SW480 (cell line): ENCODE data around the gene PFKFB4.
A peak's percentile ranks its signal among the peaks of the same experiment; 100 is the strongest.
"Not testable (repeated sequence)": the region's sequence is repeated elsewhere in the genome, so short reads cannot be mapped to it uniquely, and the experiment has no call there.

Experiments
- DNase-seq: peaks from one replicate; pipeline ENCODE4 v3.0.0-alpha.2; 2016; ENCODE audit warnings: low spot score

Gene PFKFB4

DNA sequence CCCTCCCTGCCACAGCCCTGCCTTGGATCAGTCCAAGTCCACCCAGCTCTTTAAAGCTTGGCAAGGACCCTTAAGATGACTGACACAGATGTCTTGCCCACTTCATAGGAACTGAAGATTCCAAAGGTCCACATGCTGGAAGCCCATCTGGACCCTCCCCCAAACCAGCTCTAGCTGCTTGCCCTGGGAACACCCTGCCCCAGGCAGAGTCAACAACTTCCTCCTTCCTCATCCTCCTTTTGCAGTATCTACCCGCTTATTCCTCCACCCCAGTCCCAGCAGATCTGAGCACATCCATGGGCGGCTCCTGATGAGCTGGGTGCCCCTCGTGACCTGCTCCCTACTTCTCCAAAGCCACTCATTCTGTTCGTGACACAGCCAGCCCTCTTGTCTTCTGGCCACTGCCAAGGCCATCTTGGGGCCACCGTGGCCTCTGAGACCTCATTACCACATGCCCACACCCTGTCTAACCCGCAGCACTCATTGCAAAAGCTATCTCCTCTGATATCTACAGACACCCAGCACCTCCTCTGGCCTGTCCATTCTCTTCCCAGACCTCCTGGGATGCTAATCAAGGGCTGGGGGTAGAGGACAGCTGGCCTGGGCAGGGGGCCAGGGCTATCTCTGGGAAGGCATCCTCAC is 2.0 kb upstream of the PFKFB4 start:
- no peak for DNase-seq

DNA sequence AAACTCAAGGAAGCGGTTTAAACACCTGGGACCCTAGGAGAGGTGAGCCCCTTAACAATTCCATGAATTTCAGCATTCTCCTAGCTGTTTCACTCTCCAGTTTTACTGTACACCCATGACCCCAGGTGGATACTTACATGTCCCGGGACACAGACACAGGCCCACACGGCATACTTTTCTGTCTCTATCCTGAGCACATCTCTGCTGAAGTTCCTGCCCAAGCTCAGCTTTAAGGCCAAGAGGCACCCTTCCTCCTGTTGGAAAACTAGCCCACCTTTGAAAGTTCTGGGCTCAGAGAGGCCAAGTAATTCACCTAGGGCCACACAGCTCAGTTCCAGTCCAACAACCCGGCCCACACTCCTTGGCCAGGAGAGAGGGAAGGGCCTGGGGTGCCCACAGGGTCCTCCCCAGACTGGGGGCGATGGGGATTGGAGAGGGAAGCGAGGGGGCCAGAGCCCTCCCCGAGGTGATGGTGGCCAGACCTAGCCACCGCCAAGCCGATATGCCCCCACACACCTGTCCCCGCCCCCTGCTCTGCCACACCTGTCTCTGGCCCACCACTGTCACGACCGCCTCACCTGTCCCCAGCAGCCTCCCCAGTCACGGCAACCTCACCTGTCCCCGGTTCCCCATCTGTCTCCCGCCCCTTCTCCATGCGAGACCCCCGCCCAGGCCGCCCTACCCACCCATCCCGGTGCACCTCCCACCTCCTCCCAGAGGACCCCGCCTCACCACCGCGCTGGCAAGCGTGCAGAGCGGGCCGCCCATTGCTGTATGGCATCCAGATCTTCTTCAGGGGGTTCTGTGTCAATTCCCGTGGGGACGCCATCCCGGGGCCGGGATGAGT is 431 bp downstream of the PFKFB4 start:
- DNase-seq = no peak

DNA sequence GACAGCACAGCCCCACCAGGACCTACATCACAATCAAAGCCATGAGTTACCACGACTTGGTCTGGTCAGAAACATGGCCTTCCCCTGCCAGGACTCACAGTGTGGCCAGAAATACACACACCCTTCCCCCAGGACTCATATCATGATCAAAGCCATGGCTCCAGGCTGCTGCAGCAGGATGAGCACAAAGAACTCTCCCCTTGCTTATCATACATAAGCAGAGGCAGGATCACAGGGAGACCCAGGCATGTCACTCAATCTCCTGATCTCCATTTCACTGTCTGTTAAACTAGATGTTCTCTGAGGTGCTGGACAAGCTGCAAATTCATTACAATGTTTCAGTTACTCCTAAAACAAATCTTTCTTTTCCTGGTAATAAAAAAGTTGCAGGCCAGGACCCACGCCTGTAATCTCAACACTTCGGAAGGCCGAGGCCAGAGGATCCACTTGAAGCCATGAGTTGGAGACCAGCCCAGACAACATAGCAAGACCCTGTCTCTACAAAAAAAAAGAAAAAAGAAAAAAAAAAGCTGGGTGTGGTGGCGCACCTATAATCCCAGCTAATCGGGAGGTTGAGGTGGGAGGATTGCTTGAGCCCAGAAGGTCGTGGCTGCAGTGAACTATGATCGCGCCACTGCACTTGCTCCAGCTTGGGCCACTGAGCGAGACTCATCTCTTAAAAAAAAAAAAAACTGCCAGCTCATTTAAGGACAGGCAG is 1.2 kb downstream of the PFKFB4 start:
- DNase-seq = no peak

DNA sequence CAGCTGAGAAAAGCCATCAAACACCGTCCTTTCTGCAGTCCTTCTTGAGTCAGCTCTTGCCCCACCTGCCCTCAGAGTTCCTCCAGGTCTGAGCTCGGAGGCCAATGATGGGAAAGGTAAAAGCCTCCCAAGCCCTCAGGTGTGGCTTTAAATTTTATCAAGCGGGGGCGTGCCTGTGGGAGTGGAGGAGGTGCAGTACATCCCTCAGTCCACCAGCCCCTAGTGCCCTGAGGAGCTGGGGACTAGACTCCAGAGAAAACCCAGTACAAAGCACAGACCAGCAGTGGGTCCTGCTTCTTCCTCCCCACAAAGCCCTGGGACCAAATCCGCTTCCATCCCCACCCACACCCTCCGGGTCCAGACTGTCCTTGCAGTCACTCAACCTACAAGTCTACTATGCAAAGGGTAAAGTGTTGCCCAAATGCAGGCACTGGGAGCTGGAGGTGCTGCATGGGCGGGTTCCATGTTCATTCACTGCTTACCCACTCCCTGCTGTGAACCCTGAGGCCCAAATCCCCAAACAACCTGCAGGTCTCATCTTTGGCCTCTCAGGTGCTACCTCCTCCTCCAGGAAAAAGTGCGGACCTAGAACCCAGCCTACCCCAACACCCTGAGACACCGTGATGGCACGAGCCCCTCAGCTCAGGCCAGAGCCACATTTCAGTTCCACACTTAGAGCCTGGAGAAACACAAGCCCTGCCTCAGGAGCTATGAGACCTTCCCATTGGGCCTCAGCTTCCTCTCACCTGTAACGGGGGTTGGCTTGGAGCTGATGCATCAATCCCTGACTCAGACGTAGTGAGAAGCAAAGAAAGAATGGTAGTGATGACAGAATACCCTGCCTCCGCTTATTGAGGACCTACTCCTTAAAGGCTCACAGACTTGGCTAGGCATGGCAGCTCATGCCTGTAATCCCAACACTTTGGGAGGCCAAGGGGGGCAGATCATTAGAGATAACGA is 2.4 kb downstream of the PFKFB4 start:
- no peak for DNase-seq

DNA sequence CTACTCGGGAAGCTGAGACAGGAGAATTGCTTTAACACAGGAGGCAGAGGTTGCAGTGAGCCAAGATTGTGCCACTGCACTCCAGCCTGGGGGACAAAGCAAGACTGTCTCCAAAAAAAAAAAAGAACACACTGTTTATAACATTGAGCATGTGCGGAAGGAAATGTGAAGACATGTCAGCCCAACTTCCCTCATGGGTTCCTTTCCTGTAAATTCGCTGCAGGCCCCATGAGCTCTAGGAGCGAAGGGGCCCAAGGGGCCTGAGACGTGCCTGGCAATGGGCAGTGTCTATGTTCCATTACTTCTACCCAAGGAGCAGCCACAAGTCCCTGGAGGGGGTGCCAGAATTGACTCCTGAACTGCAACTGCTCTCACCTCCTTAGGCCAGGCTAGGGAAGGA is 3.2 kb downstream of the PFKFB4 start:
- no peak for DNase-seq

DNA sequence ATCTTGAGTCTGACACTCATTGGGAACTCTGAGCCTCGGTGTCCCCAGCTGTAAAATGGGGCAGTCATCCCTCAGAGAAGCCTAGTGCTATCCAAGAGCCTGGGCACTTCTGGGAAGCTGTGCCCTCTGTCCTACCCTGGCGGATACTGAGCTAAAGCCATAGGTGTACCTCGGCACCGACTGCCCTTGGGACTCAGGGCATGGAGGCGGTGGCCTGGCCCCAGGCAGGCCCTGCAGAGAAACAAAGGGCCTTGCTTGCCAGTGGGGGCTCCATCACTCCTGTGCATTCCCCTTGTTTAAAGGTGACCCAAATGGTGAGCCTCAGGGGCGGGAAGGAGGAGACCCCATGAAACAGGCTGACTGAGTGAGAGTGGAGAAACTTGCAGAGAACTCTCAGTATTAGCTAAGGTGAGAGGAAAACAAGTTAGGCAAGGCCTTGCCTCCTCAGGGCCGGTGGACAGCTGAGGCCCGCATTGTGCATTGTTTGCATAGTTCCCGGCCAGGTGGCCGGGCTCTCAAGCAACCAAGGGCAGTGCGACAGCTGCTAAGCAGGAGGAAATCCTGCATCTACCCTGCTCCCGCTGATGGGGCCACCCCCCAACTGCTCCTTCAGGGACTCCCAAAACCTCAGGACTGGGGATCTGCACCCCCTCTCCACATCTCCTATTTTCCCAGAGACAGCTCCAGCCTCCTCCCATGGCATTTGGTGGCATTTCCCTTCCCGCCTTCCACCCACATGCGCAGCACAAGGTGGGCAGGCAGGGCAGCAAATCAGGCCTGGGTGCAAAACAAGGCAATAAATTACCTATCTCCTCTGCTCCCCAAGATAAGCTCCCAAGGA is 4.3 kb downstream of the PFKFB4 start:
- no peak for DNase-seq

DNA sequence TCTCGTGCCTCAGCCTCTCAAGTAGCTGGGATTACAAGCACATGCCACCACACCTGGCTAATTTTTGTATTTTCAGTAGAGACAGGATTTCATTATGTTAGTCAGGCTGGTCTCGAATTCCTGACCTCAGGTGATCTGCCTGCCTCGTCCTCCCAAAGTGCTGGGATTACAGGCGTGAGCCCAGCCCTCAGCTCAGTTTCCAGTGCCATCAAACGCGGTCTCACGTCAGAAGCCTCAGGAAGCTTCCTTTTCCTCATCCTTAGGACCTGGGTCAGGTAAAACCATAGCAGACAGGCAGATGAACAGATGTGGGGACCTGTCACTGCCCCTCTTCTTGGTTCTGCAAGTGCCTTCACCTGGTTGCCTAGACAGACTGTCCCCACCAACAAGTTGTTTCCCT is 5.0 kb downstream of the PFKFB4 start:
- not testable (repeated sequence) for DNase-seq

DNA sequence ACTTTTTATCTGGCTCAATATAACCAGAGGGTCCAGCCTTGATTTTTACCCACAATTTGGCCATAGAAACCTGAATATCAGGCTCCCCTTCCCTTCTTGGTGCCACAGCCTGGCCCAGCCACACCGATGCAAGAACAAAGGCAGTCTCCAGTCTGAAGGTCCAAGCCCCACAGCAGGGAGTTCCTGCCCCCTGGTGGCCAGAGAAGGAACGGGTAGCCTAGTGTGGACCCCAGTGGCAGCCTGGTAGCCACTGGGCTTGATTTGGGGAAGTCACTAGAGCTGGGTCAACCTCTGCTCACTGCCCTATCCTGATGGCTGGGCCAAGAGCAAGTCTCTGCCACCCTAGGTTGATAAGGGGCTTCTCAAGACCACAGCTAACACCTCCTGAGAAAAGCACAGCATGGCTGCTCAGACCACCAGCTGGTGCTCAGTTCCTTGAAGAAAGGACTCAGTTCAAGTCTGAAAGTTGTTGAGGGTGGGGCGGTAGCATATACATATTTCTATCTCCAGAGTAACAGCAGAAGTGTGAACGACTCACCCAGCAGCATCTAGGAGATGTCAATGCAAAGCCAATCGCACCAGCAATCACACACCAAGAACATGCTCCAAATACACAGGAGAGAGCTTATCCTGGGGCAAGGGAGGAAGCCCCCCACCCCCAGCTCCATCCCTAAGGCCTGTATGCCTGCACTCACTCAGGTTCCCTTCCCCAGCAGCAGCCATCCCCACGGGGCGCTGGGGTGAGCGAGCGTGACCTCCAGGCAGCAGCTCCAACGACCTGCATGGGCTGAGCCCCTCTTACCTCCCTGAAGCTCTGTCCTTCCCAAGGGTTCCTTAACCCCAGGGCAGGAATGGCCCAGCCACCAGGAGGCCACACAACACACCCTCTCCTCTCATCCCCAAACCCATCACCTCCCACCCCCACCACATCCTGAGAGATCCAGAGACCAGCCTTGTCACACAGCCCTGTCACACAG is 7.6 kb downstream of the PFKFB4 start:
- DNase-seq = peak; percentile 69

DNA sequence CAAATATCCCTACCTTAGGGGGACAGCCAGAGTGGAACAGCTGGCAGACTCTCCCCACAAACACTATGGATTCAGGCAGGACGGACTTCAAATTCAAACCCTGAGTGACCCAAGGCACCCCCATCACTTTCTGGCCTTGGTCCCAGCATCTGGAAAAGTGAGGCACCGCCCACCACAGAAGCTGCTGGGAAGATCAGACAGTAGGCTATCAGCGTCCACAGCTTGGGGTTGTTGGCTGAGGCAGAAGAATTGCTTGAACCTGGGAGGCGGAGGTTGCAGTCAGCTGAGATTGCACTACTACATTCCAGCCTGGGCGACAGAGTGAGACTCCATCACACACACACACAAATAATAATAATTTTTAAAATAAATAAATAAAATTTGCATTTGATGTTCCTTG is 8.5 kb downstream of the PFKFB4 start:
- no peak for DNase-seq

DNA sequence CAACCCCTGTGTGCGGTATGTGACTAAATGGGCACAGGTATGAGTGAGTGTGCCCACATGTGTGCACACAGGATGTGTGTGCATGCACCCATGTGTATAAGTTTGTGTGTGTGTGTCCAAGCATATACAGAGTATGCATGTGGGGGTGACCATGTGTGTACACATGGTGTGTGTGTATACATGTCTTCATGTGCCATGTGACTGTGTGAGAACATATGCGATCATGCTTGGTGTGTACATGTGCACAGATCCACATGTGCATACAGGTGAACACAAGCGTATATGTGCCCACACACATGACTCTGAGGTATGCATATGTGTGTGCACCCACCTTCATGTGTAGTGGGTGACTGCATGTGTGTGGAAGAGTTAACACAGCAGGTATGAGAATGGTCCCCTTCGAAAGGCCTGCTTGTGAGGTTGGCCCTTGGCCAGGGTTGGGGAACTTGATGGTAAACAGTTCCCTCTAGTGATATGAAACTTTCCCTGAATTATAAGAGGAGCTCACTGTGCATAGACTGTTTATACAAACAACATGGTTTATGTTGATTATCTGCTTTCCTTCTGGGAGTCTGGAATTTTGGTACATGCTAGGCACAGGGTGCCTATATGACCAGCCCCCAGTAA is 10.3 kb downstream of the PFKFB4 start:
- no peak for DNase-seq

DNA sequence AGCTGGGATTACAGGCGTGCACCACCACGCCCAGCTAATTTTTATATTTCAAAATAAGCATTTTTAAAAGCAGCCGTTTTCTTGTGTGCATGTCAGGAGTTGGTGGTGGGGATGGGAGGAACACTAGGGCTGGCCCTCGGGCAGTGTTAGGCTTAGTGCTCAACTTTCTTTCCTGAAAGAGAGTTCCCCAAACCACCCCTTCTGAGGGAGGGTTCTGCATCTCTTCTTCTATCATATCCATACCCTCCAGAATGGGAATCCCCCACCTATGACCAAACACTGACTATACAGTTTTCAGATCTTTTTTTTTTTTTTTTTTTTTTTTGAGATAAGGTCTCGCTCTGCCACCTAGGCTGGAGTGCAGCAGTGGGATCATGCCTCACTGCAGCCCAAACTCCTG is 12.5 kb downstream of the PFKFB4 start:
- no peak for DNase-seq

DNA sequence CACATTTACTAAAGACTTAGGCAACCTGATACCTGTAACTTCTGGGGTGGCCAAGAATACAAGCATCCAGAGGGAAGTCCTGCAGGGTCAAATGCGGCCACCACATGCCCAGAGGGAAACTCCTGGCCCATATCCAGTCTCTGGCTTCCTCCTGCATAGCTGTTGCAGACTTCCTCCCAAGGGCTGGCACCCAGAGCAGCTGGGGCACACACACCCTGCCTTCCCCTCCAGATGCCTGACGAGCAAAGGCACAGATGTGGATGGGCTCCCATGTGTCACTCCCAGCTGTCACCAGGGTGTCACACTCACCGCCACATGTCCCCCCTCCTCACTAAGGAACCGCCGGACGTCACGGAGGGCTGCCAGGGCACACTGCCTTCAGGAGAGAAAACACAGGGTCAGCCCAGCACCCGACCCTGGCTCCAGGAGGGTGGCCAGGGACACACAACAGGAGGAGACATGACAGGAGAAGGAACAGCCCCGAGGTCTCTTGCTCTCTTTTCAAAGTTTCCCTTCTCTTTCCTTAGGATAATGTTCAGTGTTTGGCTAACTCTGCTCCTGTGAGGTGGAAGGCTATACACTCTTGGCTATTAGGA is 13.2 kb downstream of the PFKFB4 start:
- DNase-seq = no peak

DNA sequence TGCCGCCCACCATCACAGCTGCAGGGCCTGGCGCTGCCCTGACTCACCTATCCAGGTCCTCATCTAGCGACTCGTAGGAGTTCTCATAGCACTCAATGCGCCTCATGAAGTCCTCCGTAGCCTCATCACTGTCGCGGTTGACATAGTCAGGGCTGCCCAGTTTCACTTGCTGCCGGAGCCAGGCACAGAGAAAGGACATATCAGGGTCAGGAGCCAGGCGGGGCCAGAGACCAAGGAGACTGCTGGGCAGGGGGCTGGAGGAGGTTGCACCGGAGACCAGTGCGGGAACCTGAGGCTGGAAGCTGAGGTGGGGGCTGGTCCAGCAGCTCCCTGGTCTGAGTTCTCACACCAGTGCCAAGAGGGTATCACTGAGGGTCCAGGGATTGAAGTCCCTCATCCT is 18.2 kb downstream of the PFKFB4 start:
- no peak for DNase-seq

DNA sequence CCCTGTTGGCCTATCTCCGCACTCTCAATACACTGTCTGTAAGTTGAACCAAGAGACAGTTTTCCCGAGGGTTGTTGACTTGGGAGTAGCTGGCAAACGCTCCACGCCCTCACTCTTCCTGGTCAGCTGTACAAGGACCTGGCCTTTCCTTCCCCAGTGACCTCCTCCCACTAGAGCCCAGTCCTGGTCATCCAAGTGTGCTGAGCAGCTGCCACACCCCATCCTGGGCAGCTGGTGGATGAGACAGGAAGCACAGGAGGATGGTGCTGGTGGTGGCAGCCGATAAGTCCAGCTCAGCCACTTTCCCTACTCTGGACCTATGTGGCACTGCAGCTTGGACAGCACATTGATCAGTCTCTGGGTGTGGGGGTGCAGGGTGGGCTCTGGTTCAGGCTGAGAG is 19.8 kb downstream of the PFKFB4 start:
- DNase-seq = no peak

DNA sequence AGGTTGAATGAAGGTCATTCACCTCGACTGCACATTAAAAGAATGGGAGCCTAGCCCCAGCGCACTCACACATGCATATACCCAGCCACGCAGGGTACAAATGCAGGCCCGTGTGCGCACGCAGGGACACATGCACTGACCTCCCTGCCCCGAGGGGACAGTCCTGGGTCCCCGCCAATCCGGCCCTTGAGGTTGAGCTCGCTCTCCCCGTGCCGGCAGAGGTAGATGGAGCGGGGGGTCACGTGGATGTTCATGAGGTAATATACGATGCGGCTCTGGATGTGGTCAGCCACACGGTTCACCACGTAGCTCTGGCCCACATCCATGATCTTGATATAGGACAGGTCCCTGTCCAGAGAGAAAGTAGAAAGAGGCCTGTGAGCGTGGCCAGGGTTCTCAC is 20.5 kb downstream of the PFKFB4 start:
- no peak for DNase-seq

DNA sequence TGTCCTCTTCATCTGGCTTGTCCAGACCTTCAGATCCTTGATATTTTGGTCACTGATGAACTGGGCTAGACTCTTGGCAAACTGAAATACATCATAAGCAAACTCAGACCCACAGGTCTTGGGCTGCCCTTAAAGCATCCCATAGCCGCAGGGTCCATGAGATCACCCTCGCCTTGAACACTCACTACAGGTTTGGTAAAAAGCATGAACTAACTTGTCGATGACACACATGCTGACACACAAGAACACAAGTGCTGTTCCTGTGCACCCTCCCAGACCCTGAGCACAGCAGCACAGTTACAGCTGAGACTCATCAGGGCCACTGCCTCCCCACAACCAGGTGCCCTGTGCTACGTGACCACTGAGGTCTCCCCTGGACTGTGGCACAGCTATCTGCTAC is 21.0 kb downstream of the PFKFB4 start:
- no peak for DNase-seq

DNA sequence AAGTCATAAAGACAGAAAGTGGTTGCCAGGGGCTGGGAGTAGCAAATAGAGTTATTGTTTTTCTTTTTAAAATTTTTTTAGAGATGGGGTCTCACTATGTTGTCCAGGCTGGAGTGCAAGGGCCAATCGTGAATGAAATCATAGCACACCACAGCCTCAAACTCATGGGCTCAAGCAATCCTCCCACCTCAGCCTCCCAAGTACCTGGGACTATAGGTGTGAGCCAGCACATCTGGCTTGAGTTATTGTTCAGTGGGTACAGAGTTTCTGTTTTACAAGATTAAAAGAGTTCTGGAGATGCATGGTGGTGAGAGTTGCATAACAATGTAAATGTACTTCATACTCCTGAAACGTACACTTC is 23.6 kb downstream of the PFKFB4 start:
- DNase-seq = no peak

DNA sequence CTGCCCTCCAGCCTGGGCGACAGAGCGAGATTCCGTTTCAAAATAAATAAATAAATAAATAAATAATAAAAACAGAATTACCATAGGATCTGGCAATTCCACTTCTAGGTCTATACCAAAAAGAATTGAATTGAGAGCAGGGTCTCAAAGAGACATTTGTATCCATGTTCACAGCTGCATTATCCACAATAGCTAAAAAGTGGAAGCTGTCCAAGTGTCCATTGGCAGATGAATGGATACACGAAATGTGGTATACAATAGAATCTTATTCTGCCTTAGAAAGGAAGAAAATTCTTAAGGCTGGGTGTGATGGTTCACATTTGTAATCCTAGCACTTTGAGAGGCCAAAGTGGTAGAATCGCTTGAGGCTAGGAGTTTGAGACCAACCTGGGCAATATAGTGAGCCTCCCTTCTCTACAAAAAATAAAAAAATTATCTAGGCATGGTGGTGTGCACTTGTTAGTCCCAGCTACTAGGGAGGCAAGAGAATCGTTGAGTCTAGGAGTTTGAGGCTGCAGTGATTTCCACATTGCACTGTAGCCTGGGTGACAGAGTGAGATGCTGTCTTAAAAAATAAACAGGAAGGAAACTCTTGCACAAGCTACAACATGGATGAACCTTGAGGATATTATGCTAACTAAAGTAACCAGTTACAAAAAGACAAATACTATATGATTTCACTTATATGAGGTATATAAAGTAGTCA is 24.2 kb downstream of the PFKFB4 start:
- DNase-seq = no peak
